Fibroblast of lung (primary cell): Measurements from ENCODE around the gene SCN5A.

ENCODE experiments used
- CTCF ChIP-seq, 2 donors: IDR thresholded peaks in 1 of 2; conservative IDR thresholded peaks in 1 of 2; 1 replicate in 1 of 2; 2 replicates in 1 of 2; pipeline ENCODE4 v1.5.1; 2011 to 2012; ENCODE audit warnings: low read length in 2 of 2, control low read depth in 1 of 2, inconsistent platforms in 1 of 2, low read depth in 1 of 2, mild to moderate bottlenecking in 1 of 2
- EZH2 ChIP-seq: IDR thresholded peaks from 2 replicates; pipeline ENCODE4 v1.5.1; 2012; ENCODE audit warnings: low read length, control low read depth, mild to moderate bottlenecking; ENCODE audit errors: missing control alignments

GRCh38 chr3:38516669-38517068 lies 132.8 kb downstream of the SCN5A start:
- TF ChIP-seq CTCF (conservative IDR thresholded peaks at IDR 0.05 in 1 of 2, IDR thresholded peaks at IDR 0.05 in 1 of 2; ENCODE audit: low read depth in 1 of 2, low read length in 2 of 2): no peak
- no peak for TF ChIP-seq EZH2
